ENCODE measurements around the gene SLIT3. TPM values are rescaled to one million over a fixed set of nuclear protein-coding genes. Genes with fewer than 3 reads are reported as not detected.

Gene SLIT3
- total RNA-seq, 1 experiment from 2014 or later, result 0.10 TPM

- Histone ChIP-seq H3K27me3 (ENCODE audit: insufficient read depth, low read length) (peaks cover 83% of the 10 kb centered on the region), H3K4me3 (replicated peaks in 1 of 2; ENCODE audit: low read depth in 1 of 2, low read length in 2 of 2) (no peak overlapping the region), H4K20me1 (ENCODE audit: insufficient read depth) (no peaks in the 10 kb centered on the region), H3K36me3 (ENCODE audit: control insufficient read depth in 1 of 2, insufficient read depth in 2 of 2, low read length in 2 of 2) (no peaks in the 10 kb centered on the region), H3K9me2 (ENCODE audit: insufficient read depth) (no peaks in the 10 kb centered on the region; the same call in 1 of the 2 replicates), H3K9ac (ENCODE audit: low read length) (no peak overlapping the region), H3K27ac (ENCODE audit: low read depth, low read length) (no peak overlapping the region), H2AFZ (ENCODE audit: low read depth, low read length, poor library complexity, severe bottlenecking) (no peak overlapping the region), H3K4me1 (ENCODE audit: control insufficient read depth in 1 of 2, insufficient read depth in 2 of 2, low read length in 2 of 2) (no peaks in the 10 kb centered on the region), H3K4me2 (ENCODE audit: low read length) (no peak overlapping the region), H3K79me2 (ENCODE audit: insufficient read depth, low read length) (no peaks in the 10 kb centered on the region), H3K9me3 (ENCODE audit: control insufficient read depth in 1 of 2, insufficient read depth in 1 of 2, low read depth in 1 of 2, low read length in 2 of 2) (no peaks in the 10 kb centered on the region)
- TF ChIP-seq EZH2phosphoT487 (IDR thresholded peaks at IDR 0.05; ENCODE audit: borderline replicate concordance), result no peak
- no peak for TF ChIP-seq EZH2 (IDR thresholded peaks at IDR 0.05)
- TF ChIP-seq SRF (IDR thresholded peaks at IDR 0.05; ENCODE audit: low read depth), result no peak
- no peak for TF ChIP-seq POLR2A (IDR thresholded peaks at IDR 0.05; ENCODE audit: borderline replicate concordance, extremely low read depth, insufficient read depth, insufficient read length)
- TF ChIP-seq SIN3A (IDR thresholded peaks at IDR 0.05; ENCODE audit: low read depth), result no peak
- no peak for TF ChIP-seq FOSL1 (IDR thresholded peaks at IDR 0.05; ENCODE audit: low read depth)
- TF ChIP-seq REST (IDR thresholded peaks at IDR 0.05; ENCODE audit: low read depth), result no peak
- TF ChIP-seq CTCF (IDR thresholded peaks at IDR 0.05 in 2 of 3, conservative IDR thresholded peaks at IDR 0.05 in 1 of 3; ENCODE audit: borderline replicate concordance in 1 of 3, insufficient read depth in 1 of 3, low read depth in 2 of 3, low read length in 2 of 3), result no peak
- TF ChIP-seq ZFX (IDR thresholded peaks at IDR 0.05), result no peak
- TF ChIP-seq, protein P1, sequence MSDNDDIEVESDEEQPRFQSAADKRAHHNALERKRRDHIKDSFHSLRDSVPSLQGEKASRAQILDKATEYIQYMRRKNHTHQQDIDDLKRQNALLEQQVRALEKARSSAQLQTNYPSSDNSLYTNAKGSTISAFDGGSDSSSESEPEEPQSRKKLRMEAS (IDR thresholded peaks at IDR 0.05), result no peak
- no peak for TF ChIP-seq YY1 (IDR thresholded peaks at IDR 0.05; ENCODE audit: extremely low read depth, insufficient replicate concordance, low read depth, low read length)
- no peak for TF ChIP-seq CEBPB (IDR thresholded peaks at IDR 0.05; ENCODE audit: low read depth)
- no peak for TF ChIP-seq ZBTB33 (IDR thresholded peaks at IDR 0.05; ENCODE audit: extremely low read depth, insufficient replicate concordance, low read length)
- RAD21 ChIA-PET (ENCODE audit: low non-redundant PET in 1 of 2, low total read pairs in 2 of 2, uncharacterized antibody in 2 of 2, unreplicated experiment in 2 of 2), result no interaction called here
- DNase-seq (ENCODE audit: low read depth, low spot score) (no peak), ATAC-seq (no peak)
- CTCF ChIA-PET, result no interaction called here
- BruUV-seq (replicated peaks), result no TSS peak
- intact Hi-C loops (cut with micrococcal nuclease), result no loop called here
- POLR2A ChIA-PET, result no interaction called here
These were observed 480.1 kb downstream of the SLIT3 start for GRCh38 chr5:168820874-168821273.

Measured in HCT116 (cell line).